Stomach (tissue), 4 donors: ENCODE data around the gene TMEM255B.

ENCODE experiments used
- EP300 ChIP-seq: sonication (generic); formaldehyde crosslinking; IDR thresholded peaks from one replicate; pipeline ENCODE4 v1.6.1; 2017; ENCODE audit warnings: antibody characterized with exemption
- POLR2A ChIP-seq, 4 donors: fragments of 450-650 bp; IDR thresholded peaks; one replicate each; pipeline ENCODE4 v1.6.1; 2016; ENCODE audit warnings: antibody characterized with exemption in 4 of 4, control low read depth in 2 of 4, mild to moderate bottlenecking in 1 of 4, moderate library complexity in 1 of 4
- POLR2AphosphoS5 ChIP-seq, 3 donors: sonication (generic); formaldehyde crosslinking; IDR thresholded peaks; one replicate each; pipeline ENCODE4 v1.6.1; 2016; ENCODE audit warnings: antibody characterized with exemption in 3 of 3
- TF ChIP-seq, protein P1 (sequence below), 7 experiments: fragments of 450-650 bp in 4 of 7; fragments of 200-600 bp in 3 of 7; sonication (generic) in 3 of 7; IDR thresholded peaks; one replicate each; pipeline ENCODE4 v1.5.1; 2016 to 2019; ENCODE audit warnings: antibody characterized with exemption in 7 of 7, control low read depth in 2 of 7, mild to moderate bottlenecking in 1 of 7

DNA sequence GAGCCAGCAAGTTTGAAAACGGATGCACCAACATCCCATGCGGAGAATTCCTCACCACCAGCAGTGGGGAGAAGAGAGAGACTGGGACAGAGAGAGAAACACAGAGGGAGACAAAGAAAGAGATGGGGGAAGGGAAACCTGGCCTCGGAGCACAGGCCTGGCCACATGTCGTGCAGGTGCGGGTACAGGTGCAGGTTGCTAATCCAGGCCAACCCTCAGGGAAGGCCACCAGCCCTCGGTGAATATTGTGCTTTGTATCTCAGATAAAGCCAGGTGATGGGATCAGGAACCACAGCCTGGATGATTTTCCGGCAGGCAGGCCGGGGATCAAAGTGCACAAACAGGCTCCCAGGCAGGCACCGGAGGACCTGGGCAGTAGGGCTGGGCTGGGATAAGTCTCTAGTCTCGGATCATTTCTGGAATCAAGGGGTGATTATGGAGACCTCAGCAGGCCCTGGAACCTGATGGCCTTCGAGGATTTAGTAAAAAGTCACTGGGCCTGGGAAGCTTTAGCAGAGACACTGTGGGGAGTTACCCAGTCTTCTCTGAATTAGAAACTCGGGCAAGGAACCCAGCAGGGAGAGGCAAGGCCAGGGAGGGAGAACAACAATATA is 101.1 kb downstream of the TMEM255B start:
- TF ChIP-seq, protein P1, sequence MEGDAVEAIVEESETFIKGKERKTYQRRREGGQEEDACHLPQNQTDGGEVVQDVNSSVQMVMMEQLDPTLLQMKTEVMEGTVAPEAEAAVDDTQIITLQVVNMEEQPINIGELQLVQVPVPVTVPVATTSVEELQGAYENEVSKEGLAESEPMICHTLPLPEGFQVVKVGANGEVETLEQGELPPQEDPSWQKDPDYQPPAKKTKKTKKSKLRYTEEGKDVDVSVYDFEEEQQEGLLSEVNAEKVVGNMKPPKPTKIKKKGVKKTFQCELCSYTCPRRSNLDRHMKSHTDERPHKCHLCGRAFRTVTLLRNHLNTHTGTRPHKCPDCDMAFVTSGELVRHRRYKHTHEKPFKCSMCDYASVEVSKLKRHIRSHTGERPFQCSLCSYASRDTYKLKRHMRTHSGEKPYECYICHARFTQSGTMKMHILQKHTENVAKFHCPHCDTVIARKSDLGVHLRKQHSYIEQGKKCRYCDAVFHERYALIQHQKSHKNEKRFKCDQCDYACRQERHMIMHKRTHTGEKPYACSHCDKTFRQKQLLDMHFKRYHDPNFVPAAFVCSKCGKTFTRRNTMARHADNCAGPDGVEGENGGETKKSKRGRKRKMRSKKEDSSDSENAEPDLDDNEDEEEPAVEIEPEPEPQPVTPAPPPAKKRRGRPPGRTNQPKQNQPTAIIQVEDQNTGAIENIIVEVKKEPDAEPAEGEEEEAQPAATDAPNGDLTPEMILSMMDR (IDR thresholded peaks at IDR 0.05), result no peak
- no peak for TF ChIP-seq POLR2A (IDR thresholded peaks at IDR 0.05)
- no peak for TF ChIP-seq POLR2AphosphoS5 (IDR thresholded peaks at IDR 0.05)
- no peak for TF ChIP-seq EP300
